ENCODE results near the gene ACKR3. TPM values are rescaled to one million over a fixed set of nuclear protein-coding genes. Genes with fewer than 3 reads are reported as not detected.

ACKR3 gene
- total RNA-seq = 10 to 100 TPM; 32.4 to 88.7 (median 55.0) TPM

GRCh38 chr2:236569573-236569973, at the start of gene ACKR3:
ACKR3 (plus strand) TSS chr2:236569825; CDS start chr2:236580466, 10,641 bp downstream.
- Histone ChIP-seq H3K4me3 (peak within 1 kb of the TSS; percentile 36 to 61 (median 49)), H3K9me3 (no peaks in the 10 kb centered on the region), H3K27ac (peak within 1 kb of the TSS; percentile 79 to 94 (median 90)), H3K36me3 (no peaks in the 10 kb centered on the region), H3K27me3 (no peaks in the 10 kb centered on the region), H3K4me1 (peaks cover 0 to 72% (median 22%) of the 10 kb centered on the region in 4 donors)
- DNase-seq (ENCODE audit: low spot score in 2 of 2) = peak; percentile 68 to 76
- TF ChIP-seq EP300 (IDR thresholded peaks at IDR 0.05) (peak in 1 of 2 donors; percentile 94), POLR2A (IDR thresholded peaks at IDR 0.05) (peak; percentile 48 to 88), CTCF (IDR thresholded peaks at IDR 0.05) (peak; percentile 45 to 72 (median 56))
- WGBS, 2 donors = 0 to 3% methylated on average over 8 to 10 of the region's 10 CpGs

- TF ChIP-seq POLR2A (IDR thresholded peaks at IDR 0.05) (no peak), EP300 (IDR thresholded peaks at IDR 0.05) (no peak), CTCF (IDR thresholded peaks at IDR 0.05) (no peak)
- peaks cover 0 to 11% (median 3%) of the 10 kb centered on the region in 4 donors for H3K4me1 ChIP-seq
- H3K4me3 ChIP-seq = no peak overlapping the region
- no peak for DNase-seq (ENCODE audit: low spot score in 2 of 2)
- no peaks in the 10 kb centered on the region for H3K9me3 ChIP-seq
- H3K27ac ChIP-seq = no peak overlapping the region
- no peaks in the 10 kb centered on the region for H3K27me3 ChIP-seq
- H3K36me3 ChIP-seq = no peaks in the 10 kb centered on the region
These were observed 48.1 kb upstream of the ACKR3 start for GRCh38 chr2:236521556-236521955.

GRCh38 chr2:236523249-236523648, 46.4 kb upstream of the ACKR3 start:
- no peak overlapping the region for H3K27ac ChIP-seq
- no peaks in the 10 kb centered on the region for H3K9me3 ChIP-seq
- H3K4me3 ChIP-seq = no peak overlapping the region
- H3K36me3 ChIP-seq = no peaks in the 10 kb centered on the region
- peaks cover 0 to 2% (median 0%) of the 10 kb centered on the region in 4 donors for H3K4me1 ChIP-seq
- TF ChIP-seq EP300 (IDR thresholded peaks at IDR 0.05) = no peak
- TF ChIP-seq POLR2A (IDR thresholded peaks at IDR 0.05) = no peak
- no peak for TF ChIP-seq CTCF (IDR thresholded peaks at IDR 0.05)
- H3K27me3 ChIP-seq = no peaks in the 10 kb centered on the region
- DNase-seq (ENCODE audit: low spot score in 2 of 2) = no peak

- Histone ChIP-seq H3K4me1 (no peaks in the 10 kb centered on the region), H3K27me3 (no peaks in the 10 kb centered on the region), H3K9me3 (no peaks in the 10 kb centered on the region), H3K4me3 (no peak overlapping the region), H3K27ac (no peak overlapping the region), H3K36me3 (no peaks in the 10 kb centered on the region)
- no peak for TF ChIP-seq EP300 (IDR thresholded peaks at IDR 0.05)
- no peak for TF ChIP-seq CTCF (IDR thresholded peaks at IDR 0.05)
- TF ChIP-seq POLR2A (IDR thresholded peaks at IDR 0.05) = no peak
- 92% methylated on average over 8 of the region's 8 CpGs for WGBS, 2 donors
- DNase-seq (ENCODE audit: low spot score in 2 of 2) = no peak
These were observed 44.1 kb upstream of the ACKR3 start for GRCh38 chr2:236525411-236525997.

GRCh38 chr2:236526455-236527158, 43.0 kb upstream of the ACKR3 start:
- Histone ChIP-seq H3K27me3 (no peaks in the 10 kb centered on the region), H3K27ac (no peak overlapping the region), H3K4me3 (no peak overlapping the region), H3K36me3 (no peaks in the 10 kb centered on the region), H3K9me3 (no peaks in the 10 kb centered on the region), H3K4me1 (no peaks in the 10 kb centered on the region)
- 93 to 96% methylated on average over 14 of the region's 14 CpGs for WGBS, 2 donors
- DNase-seq (ENCODE audit: low spot score in 2 of 2) = no peak
- TF ChIP-seq POLR2A (IDR thresholded peaks at IDR 0.05) (no peak), CTCF (IDR thresholded peaks at IDR 0.05) (no peak), EP300 (IDR thresholded peaks at IDR 0.05) (no peak)

Measured in tibial nerve (tissue), 4 donors.